ENCODE results near the gene PRKD2.

DNA sequence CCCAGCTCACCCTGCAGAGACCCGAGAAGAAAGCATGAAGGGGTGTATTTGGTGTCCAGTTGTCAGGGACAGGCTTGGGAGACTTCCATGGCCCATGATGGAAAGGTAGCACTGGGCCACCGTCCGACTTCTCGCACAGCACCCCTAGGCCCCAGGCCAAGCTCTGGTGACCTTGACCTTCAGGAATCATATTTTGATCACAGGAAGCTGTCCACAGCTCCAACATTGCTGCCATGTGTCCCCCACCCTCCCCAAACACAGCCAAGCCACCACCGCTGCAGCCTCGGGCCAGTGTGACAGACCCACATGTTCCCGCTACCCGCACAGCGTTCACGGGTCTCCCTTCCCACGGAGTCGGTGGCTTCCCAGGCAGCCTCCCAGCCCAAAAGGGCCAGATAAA lies 91.2 kb downstream of the PRKD2 start:
- TF ChIP-seq, protein P1, sequence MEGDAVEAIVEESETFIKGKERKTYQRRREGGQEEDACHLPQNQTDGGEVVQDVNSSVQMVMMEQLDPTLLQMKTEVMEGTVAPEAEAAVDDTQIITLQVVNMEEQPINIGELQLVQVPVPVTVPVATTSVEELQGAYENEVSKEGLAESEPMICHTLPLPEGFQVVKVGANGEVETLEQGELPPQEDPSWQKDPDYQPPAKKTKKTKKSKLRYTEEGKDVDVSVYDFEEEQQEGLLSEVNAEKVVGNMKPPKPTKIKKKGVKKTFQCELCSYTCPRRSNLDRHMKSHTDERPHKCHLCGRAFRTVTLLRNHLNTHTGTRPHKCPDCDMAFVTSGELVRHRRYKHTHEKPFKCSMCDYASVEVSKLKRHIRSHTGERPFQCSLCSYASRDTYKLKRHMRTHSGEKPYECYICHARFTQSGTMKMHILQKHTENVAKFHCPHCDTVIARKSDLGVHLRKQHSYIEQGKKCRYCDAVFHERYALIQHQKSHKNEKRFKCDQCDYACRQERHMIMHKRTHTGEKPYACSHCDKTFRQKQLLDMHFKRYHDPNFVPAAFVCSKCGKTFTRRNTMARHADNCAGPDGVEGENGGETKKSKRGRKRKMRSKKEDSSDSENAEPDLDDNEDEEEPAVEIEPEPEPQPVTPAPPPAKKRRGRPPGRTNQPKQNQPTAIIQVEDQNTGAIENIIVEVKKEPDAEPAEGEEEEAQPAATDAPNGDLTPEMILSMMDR (IDR thresholded peaks at IDR 0.05; ENCODE audit: low read depth, low read length) = no peak
- TF ChIP-seq EZH2phosphoT487 (IDR thresholded peaks at IDR 0.05; ENCODE audit: low read depth) = no peak

Data from OCI-LY3 (cell line).